GM10248 (cell line): Measurements from ENCODE around the gene NDUFS7.

Experiments used
- CTCF ChIA-PET: fragments of 300-600 bp; sonication (Branson Sonifier 250); formaldehyde crosslinking; extraction: SDS; loops from one replicate; lab custom pipeline; 2021; ENCODE audit warnings: antibody characterized with exemption; lab: Yijun Ruan, JAX
- POLR2A ChIA-PET: fragments of 350-650 bp; sonication (Branson Sonifier 250); formaldehyde crosslinking; extraction: SDS; loops from one replicate; lab custom pipeline; 2020; ENCODE audit warnings: antibody characterized with exemption; lab: Yijun Ruan, JAX
- DNase-seq: peaks from one replicate; pipeline ENCODE4 v3.0.0; 2012; ENCODE audit errors: extremely low spot score
- TF ChIP-seq, protein P1 (sequence below): IDR thresholded peaks from 2 replicates; pipeline ENCODE4 v1.5.1; 2012; ENCODE audit warnings: mild to moderate bottlenecking, low read depth; ENCODE audit errors: extremely low read depth, missing control alignments, control extremely low read depth

NDUFS7 gene

GRCh38 chr19:1441022-1441426, 57.3 kb downstream of the NDUFS7 start:
- TF ChIP-seq, protein P1, sequence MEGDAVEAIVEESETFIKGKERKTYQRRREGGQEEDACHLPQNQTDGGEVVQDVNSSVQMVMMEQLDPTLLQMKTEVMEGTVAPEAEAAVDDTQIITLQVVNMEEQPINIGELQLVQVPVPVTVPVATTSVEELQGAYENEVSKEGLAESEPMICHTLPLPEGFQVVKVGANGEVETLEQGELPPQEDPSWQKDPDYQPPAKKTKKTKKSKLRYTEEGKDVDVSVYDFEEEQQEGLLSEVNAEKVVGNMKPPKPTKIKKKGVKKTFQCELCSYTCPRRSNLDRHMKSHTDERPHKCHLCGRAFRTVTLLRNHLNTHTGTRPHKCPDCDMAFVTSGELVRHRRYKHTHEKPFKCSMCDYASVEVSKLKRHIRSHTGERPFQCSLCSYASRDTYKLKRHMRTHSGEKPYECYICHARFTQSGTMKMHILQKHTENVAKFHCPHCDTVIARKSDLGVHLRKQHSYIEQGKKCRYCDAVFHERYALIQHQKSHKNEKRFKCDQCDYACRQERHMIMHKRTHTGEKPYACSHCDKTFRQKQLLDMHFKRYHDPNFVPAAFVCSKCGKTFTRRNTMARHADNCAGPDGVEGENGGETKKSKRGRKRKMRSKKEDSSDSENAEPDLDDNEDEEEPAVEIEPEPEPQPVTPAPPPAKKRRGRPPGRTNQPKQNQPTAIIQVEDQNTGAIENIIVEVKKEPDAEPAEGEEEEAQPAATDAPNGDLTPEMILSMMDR = no peak
- DNase-seq = no peak
- POLR2A ChIA-PET = interaction anchor here (1.0 to 1.9 kb wide), 3 partner anchors 9 to 31 kb away, joined by 4 to 6 read pairs (median 5); no protein-coding TSS in a partner anchor
- CTCF ChIA-PET = interaction anchor here (5.0 kb wide), 1 partner anchor 17 kb away, joined by 22 read pairs; no protein-coding TSS in a partner anchor

DNA sequence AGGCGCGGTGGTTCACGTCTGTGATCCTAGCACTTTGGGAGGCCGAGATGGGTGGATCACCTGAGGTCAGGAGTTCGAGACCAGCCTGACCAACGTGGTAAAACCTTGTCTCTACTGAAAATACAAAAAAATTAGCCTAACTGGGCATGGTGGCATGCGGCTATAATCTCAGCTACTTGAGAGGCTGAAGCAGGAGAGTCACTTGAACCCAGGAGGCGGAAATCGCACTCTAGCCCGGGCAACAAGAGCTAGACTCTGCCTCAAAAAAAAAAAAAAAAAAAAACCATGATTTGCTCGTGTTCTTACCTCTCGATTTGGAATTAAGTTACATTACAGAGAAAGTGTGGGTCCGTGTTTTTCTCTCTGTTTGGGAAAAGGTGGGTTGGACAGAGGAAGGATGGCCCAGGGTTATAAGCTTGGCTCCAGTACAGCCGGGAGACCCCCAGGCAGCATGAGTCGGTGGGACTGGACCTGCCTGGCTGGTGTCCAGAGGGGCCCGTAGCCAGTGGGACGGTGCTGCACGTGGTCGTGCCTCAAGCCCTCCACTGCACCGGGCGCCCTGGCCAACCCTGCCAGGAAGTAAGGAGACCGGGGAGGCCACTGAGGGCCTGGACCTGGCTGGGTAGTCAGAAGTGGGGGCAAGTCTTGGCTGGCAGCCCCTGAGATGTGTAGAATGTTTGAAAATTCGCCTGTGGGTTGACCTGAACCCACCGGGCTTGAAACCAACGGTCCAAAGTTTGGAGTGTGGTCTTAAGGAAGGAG, 58.2 kb downstream of the NDUFS7 start:
- no peak for DNase-seq
- ChIA-PET POLR2A (interaction anchor here (0.6 to 1.9 kb wide), 3 partner anchors 9 to 66 kb away, joined by 3 to 6 read pairs (median 5); no protein-coding TSS in a partner anchor), CTCF (interaction anchor here (1.3 to 5.0 kb wide), 4 partner anchors 12 to 198 kb away, joined by 3 to 22 read pairs (median 3); no protein-coding TSS in a partner anchor)
- TF ChIP-seq, protein P1 = no peak
